Activated naive CD8-positive, alpha-beta T cell treated with anti-CD3 and anti-CD28 coated beads, Interleukin-2, amount 10 ng/mL, durations not matched to agents 7 days and 5 days (primary cell): Measurements from ENCODE around the gene ARHGEF28. TPM values are rescaled to one million over a fixed set of nuclear protein-coding genes. Genes with fewer than 3 reads are reported as not detected.

Experiments used
- ATAC-seq: fragments of 150-1000 bp; cut with Tn5 transposase; one replicate; pipeline ENCODE4 v1.10.0; 2021; ENCODE audit warnings: low read depth, moderate library complexity
- POLR2A ChIA-PET: fragments of 350-600 bp; sonication (Branson Sonifier 250); formaldehyde crosslinking; loops from one replicate; lab custom pipeline; 2021; ENCODE audit warnings: antibody characterized with exemption; lab: Charles Lee
- DNase-seq: peaks from one replicate; pipeline ENCODE4 v3.0.0; 2021
- H3K27ac Mint-ChIP-seq: one replicate; pipeline ENCODE4 v1.8.0; 2022; ENCODE audit warnings: mild to moderate bottlenecking, mixed read lengths
- H3K27me3 Mint-ChIP-seq: one replicate; pipeline ENCODE4 v1.8.0; 2022; ENCODE audit warnings: mild to moderate bottlenecking, moderate library complexity, mixed read lengths
- H3K36me3 Mint-ChIP-seq: one replicate; pipeline ENCODE4 v1.8.0; 2021; ENCODE audit warnings: mild to moderate bottlenecking, mixed read lengths
- H3K4me1 Mint-ChIP-seq: one replicate; pipeline ENCODE4 v1.8.0; 2021; ENCODE audit warnings: mixed read lengths
- H3K4me3 Mint-ChIP-seq: one replicate; pipeline ENCODE4 v1.8.0; 2022; ENCODE audit warnings: mild to moderate bottlenecking, moderate library complexity, mixed read lengths
- H3K9me3 Mint-ChIP-seq: one replicate; pipeline ENCODE4 v1.8.0; 2021; ENCODE audit warnings: mixed read lengths
- total RNA-seq, 2 experiments: library from RNA; stranded (reverse); gene quantifications; one replicate each; pipeline ENCODE4 v1.2.3, GENCODE V29; 2021

The ARHGEF28 gene
- total RNA-seq, 2 experiments from 2014 or later = 0.14 TPM; not detected in 1

- no peak for ATAC-seq
- no peaks in the 10 kb centered on the region for H3K9me3 Mint-ChIP-seq
- no peaks in the 10 kb centered on the region for H3K36me3 Mint-ChIP-seq
- no peaks in the 10 kb centered on the region for H3K4me1 Mint-ChIP-seq
- POLR2A ChIA-PET = no interaction called here
- H3K4me3 Mint-ChIP-seq = no peak overlapping the region
- peaks cover 27% of the 10 kb centered on the region for H3K27me3 Mint-ChIP-seq
- no peak for DNase-seq
- H3K27ac Mint-ChIP-seq = no peak overlapping the region
Observed at GRCh38 chr5:73906277-73906676, 280.3 kb downstream of the ARHGEF28 start.

GRCh38 chr5:73907164-73907563, 281.2 kb downstream of the ARHGEF28 start:
- Mint-ChIP-seq H3K27me3 (peaks cover 27% of the 10 kb centered on the region), H3K36me3 (no peaks in the 10 kb centered on the region), H3K9me3 (no peaks in the 10 kb centered on the region), H3K4me1 (no peaks in the 10 kb centered on the region), H3K27ac (no peak overlapping the region), H3K4me3 (no peak overlapping the region)
- no peak for ATAC-seq
- DNase-seq = no peak
- POLR2A ChIA-PET = no interaction called here

DNA sequence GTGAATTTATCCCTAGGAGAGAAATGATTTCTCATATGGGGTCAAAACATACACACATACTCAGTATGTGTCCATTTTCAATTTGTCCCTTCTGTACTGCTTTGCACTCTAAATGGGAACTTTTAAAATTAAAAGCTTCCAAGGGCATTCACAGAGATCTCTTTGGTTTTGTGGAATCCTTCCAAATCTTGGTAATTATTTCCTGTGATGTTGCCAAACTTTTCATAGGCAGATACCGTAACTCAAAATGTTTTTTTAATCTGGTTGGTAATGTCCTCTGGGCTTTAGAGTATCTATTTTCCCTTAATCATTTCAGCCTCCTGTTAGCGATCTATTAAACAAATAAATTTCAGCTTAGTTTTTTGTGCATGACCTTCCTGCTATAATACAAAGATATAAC, 282.4 kb downstream of the ARHGEF28 start:
- POLR2A ChIA-PET = no interaction called here
- Mint-ChIP-seq H3K27me3 (peaks cover 29% of the 10 kb centered on the region), H3K27ac (no peak overlapping the region), H3K4me3 (no peak overlapping the region), H3K9me3 (no peaks in the 10 kb centered on the region), H3K4me1 (no peaks in the 10 kb centered on the region), H3K36me3 (no peaks in the 10 kb centered on the region)
- ATAC-seq (no peak), DNase-seq (no peak)

DNA sequence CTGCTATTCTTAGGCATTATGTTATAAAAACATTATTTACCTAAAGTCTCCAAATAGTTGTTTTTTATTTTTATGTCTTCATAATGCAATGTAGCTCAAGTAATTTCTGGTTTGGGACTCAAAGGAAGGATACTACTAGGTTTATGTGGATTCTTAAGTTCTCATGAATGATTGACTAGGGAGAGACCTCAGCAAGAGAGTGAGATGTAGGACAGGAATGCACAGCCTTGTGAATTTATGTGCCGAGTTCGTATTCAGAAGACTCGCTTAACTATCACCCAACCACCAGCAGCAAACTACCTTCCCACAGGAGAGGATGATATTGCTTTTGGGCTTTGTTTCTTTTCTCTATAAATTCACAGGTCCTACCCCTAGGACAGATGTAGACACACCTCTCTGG, 282.9 kb downstream of the ARHGEF28 start:
- H3K4me3 Mint-ChIP-seq = no peak overlapping the region
- peaks cover 27% of the 10 kb centered on the region for H3K27me3 Mint-ChIP-seq
- no peaks in the 10 kb centered on the region for H3K9me3 Mint-ChIP-seq
- no peaks in the 10 kb centered on the region for H3K36me3 Mint-ChIP-seq
- POLR2A ChIA-PET = no interaction called here
- H3K4me1 Mint-ChIP-seq = no peaks in the 10 kb centered on the region
- ATAC-seq (no peak), DNase-seq (no peak)
- H3K27ac Mint-ChIP-seq = no peak overlapping the region

GRCh38 chr5:73909474-73909873, 283.5 kb downstream of the ARHGEF28 start:
- H3K4me3 Mint-ChIP-seq = no peak overlapping the region
- H3K27ac Mint-ChIP-seq = no peak overlapping the region
- DNase-seq (no peak), ATAC-seq (no peak)
- H3K9me3 Mint-ChIP-seq = no peaks in the 10 kb centered on the region
- POLR2A ChIA-PET = no interaction called here
- H3K27me3 Mint-ChIP-seq = peaks cover 25% of the 10 kb centered on the region
- no peaks in the 10 kb centered on the region for H3K36me3 Mint-ChIP-seq
- H3K4me1 Mint-ChIP-seq = no peaks in the 10 kb centered on the region

GRCh38 chr5:73911761-73912393, 285.9 kb downstream of the ARHGEF28 start:
- H3K27ac Mint-ChIP-seq = no peak overlapping the region
- H3K27me3 Mint-ChIP-seq = peaks cover 8% of the 10 kb centered on the region
- POLR2A ChIA-PET = no interaction called here

GRCh38 chr5:73912821-73913271, 286.9 kb downstream of the ARHGEF28 start:
- POLR2A ChIA-PET = no interaction called here
- no peaks in the 10 kb centered on the region for H3K4me1 Mint-ChIP-seq
- no peak overlapping the region for H3K27ac Mint-ChIP-seq
- H3K4me3 Mint-ChIP-seq = no peak overlapping the region
- DNase-seq (no peak), ATAC-seq (no peak)
- no peaks in the 10 kb centered on the region for H3K36me3 Mint-ChIP-seq
- no peaks in the 10 kb centered on the region for H3K9me3 Mint-ChIP-seq
- H3K27me3 Mint-ChIP-seq = peaks cover 7% of the 10 kb centered on the region

More at GRCh38 chr5:73911761-73912393, 285.9 kb downstream of the ARHGEF28 start:
- H3K9me3 Mint-ChIP-seq = no peaks in the 10 kb centered on the region
- H3K36me3 Mint-ChIP-seq = no peaks in the 10 kb centered on the region
- DNase-seq (no peak), ATAC-seq (no peak)
- H3K4me3 Mint-ChIP-seq = no peak overlapping the region
- no peaks in the 10 kb centered on the region for H3K4me1 Mint-ChIP-seq

GRCh38 chr5:73913971-73914370, 288.0 kb downstream of the ARHGEF28 start:
- POLR2A ChIA-PET = no interaction called here
- Mint-ChIP-seq H3K27me3 (peaks cover 7% of the 10 kb centered on the region), H3K4me3 (no peak overlapping the region), H3K4me1 (no peaks in the 10 kb centered on the region), H3K27ac (no peak overlapping the region), H3K36me3 (no peaks in the 10 kb centered on the region), H3K9me3 (no peaks in the 10 kb centered on the region)
- ATAC-seq (no peak), DNase-seq (no peak)

DNA sequence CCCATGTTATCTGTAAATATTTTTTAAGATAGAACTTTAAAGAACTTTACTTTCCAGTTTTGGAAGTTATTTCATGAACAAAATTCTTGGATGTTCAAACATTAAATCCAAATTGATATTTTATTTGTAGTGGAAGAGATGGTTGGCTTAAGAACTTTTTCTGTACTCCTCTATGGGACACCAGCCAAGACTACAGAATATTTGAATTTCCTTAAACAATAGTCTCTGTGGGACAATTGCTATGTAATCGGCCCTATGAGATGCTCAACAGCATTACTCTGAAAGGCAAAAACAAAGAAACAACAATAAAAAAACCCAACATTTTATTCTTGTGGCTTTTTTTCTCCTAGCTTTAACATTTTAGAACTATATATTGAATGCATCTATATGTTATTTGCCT, 289.3 kb downstream of the ARHGEF28 start:
- no peaks in the 10 kb centered on the region for H3K36me3 Mint-ChIP-seq
- H3K4me1 Mint-ChIP-seq = no peaks in the 10 kb centered on the region
- H3K4me3 Mint-ChIP-seq = no peak overlapping the region
- H3K27me3 Mint-ChIP-seq = peaks cover 7% of the 10 kb centered on the region
- ATAC-seq (no peak), DNase-seq (no peak)
- H3K27ac Mint-ChIP-seq = no peak overlapping the region
- no peaks in the 10 kb centered on the region for H3K9me3 Mint-ChIP-seq
- POLR2A ChIA-PET = no interaction called here

DNA sequence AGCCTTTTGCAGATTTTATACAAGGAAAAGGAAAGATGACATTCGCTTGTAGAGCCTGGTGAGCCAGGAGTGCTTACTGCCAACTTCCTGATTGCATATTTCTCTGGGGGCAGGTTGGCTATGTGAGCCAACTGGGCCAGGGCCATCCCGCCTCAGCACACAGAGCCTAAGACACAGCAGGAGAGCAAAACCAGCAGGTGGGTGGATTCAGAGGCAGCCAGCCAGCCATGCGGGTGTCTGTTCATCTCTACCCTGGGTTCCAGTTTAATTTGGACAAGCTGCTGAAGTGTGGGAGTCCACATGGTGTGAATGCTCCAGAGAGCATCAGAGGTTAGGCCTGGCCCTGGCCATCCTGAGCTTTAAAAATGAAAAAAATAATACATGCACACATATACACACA, 291.4 kb downstream of the ARHGEF28 start:
- Mint-ChIP-seq H3K36me3 (no peaks in the 10 kb centered on the region), H3K4me3 (no peak overlapping the region), H3K4me1 (no peaks in the 10 kb centered on the region), H3K9me3 (no peaks in the 10 kb centered on the region), H3K27ac (no peak overlapping the region), H3K27me3 (peaks cover 9% of the 10 kb centered on the region)
- POLR2A ChIA-PET = no interaction called here
- DNase-seq = no peak
- no peak for ATAC-seq

- no peaks in the 10 kb centered on the region for H3K9me3 Mint-ChIP-seq
- POLR2A ChIA-PET = no interaction called here
- H3K4me3 Mint-ChIP-seq = no peak overlapping the region
Observed at GRCh38 chr5:73917891-73918290, 291.9 kb downstream of the ARHGEF28 start.

GRCh38 chr5:73918791-73919221, 292.8 kb downstream of the ARHGEF28 start:
- DNase-seq = no peak
- ATAC-seq = no peak
- Mint-ChIP-seq H3K4me3 (no peak overlapping the region), H3K9me3 (no peaks in the 10 kb centered on the region), H3K4me1 (no peaks in the 10 kb centered on the region), H3K27ac (no peak overlapping the region), H3K27me3 (peaks cover 9% of the 10 kb centered on the region), H3K36me3 (no peaks in the 10 kb centered on the region)
- POLR2A ChIA-PET = no interaction called here

More at GRCh38 chr5:73917891-73918290, 291.9 kb downstream of the ARHGEF28 start:
- Mint-ChIP-seq H3K27me3 (peaks cover 9% of the 10 kb centered on the region), H3K36me3 (no peaks in the 10 kb centered on the region), H3K4me1 (no peaks in the 10 kb centered on the region), H3K27ac (no peak overlapping the region)
- DNase-seq = no peak
- ATAC-seq = no peak

- Mint-ChIP-seq H3K4me1 (no peaks in the 10 kb centered on the region), H3K27ac (no peak overlapping the region), H3K36me3 (no peaks in the 10 kb centered on the region)
Observed at GRCh38 chr5:73921741-73922140, 295.7 kb downstream of the ARHGEF28 start.

GRCh38 chr5:73922224-73922623, 296.2 kb downstream of the ARHGEF28 start:
- Mint-ChIP-seq H3K27me3 (peaks cover 3% of the 10 kb centered on the region), H3K4me3 (no peak overlapping the region), H3K27ac (no peak overlapping the region), H3K4me1 (no peaks in the 10 kb centered on the region), H3K9me3 (no peaks in the 10 kb centered on the region), H3K36me3 (no peaks in the 10 kb centered on the region)
- POLR2A ChIA-PET = no interaction called here
- ATAC-seq (no peak), DNase-seq (no peak)

More at GRCh38 chr5:73921741-73922140, 295.7 kb downstream of the ARHGEF28 start:
- H3K4me3 Mint-ChIP-seq = no peak overlapping the region
- POLR2A ChIA-PET = no interaction called here
- H3K27me3 Mint-ChIP-seq = peaks cover 3% of the 10 kb centered on the region
- no peaks in the 10 kb centered on the region for H3K9me3 Mint-ChIP-seq
- ATAC-seq = no peak
- no peak for DNase-seq
